ENCODE measurements around the gene GPRC5D. TPM values are rescaled to one million over a fixed set of nuclear protein-coding genes. Genes with fewer than 3 reads are reported as not detected.
A peak's percentile ranks its signal among the peaks of the same experiment; 100 is the strongest.

GPRC5D gene
- total RNA-seq, 4 donors from 2014 or later, result not detected

DNA sequence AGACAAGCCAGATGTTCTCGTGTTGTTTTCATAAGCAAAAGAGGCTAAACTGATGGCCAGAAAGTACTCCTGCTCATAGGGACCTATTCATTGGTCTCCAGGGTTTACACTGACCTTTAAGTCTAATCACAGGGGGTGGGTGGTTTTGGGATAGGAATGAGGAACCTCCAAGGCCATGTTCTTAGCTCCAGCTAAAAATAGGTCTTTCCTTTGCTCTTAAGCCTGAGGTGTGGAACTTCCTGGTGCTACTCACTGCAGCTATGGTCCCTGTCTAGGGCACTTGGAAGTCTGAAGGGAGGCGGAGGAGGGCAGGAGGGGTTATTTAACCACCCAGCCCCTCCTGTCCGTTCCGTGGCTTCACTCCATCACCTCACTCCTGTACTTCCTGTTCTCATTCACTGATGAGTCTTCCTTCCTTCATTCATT lies 42.0 kb downstream of the GPRC5D start:
- ATAC-seq (ENCODE audit: low FRiP score), result peak; percentile 41
- TF ChIP-seq, protein P1, sequence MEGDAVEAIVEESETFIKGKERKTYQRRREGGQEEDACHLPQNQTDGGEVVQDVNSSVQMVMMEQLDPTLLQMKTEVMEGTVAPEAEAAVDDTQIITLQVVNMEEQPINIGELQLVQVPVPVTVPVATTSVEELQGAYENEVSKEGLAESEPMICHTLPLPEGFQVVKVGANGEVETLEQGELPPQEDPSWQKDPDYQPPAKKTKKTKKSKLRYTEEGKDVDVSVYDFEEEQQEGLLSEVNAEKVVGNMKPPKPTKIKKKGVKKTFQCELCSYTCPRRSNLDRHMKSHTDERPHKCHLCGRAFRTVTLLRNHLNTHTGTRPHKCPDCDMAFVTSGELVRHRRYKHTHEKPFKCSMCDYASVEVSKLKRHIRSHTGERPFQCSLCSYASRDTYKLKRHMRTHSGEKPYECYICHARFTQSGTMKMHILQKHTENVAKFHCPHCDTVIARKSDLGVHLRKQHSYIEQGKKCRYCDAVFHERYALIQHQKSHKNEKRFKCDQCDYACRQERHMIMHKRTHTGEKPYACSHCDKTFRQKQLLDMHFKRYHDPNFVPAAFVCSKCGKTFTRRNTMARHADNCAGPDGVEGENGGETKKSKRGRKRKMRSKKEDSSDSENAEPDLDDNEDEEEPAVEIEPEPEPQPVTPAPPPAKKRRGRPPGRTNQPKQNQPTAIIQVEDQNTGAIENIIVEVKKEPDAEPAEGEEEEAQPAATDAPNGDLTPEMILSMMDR (IDR thresholded peaks at IDR 0.05), result no peak

DNA sequence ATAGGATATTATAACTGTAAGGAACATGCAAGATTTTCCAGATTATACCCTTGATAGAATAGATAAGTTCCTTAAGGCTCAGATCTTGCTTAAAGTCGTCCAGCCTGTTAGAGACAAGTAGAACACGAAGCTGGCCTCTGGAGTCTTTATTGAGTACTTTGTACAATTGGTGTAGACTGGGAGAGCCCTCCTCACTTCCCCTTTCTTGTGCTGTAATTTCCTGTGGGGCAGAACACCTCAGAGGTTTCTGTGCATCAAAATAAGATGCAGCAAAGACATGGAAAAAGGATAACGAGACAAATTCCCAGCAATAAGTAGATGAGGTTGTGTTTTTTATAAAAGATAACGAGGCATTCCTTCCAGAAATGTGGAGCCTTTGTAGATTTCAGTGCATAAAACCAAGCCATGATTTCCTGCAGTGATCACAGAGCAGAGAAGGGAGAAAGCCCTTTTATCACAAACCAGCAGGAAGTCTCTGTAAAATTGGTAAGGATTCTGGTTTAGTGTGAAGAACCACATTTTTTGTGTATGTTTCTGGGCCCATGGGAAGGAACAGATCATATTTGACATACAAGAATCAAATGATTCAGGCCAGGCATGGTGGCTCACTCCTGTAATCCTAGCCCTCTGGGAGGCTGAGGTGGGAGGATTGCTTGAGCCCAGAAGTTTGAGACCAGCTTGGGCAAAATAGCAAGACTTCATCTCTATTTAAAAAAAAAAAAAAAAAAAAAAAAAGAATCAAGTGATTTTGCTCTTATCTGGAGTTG lies 42.6 kb downstream of the GPRC5D start:
- TF ChIP-seq, protein P1 (IDR thresholded peaks at IDR 0.05), result no peak
- no peak for DNase-seq (ENCODE audit: low spot score)
- no peak for ATAC-seq (ENCODE audit: low FRiP score)

More for the DNA sequence above, 42.0 kb downstream of the GPRC5D start:
- DNase-seq (ENCODE audit: low spot score), result no peak

DNA sequence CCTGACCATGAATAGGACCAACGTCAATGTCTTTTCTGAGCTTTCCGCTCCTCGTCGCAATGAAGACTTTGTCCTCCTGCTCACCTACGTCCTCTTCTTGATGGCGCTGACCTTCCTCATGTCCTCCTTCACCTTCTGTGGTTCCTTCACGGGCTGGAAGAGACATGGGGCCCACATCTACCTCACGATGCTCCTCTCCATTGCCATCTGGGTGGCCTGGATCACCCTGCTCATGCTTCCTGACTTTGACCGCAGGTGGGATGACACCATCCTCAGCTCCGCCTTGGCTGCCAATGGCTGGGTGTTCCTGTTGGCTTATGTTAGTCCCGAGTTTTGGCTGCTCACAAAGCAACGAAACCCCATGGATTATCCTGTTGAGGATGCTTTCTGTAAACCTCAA lies 43.3 kb downstream of the GPRC5D start:
- ATAC-seq (ENCODE audit: low FRiP score) (no peak), DNase-seq (ENCODE audit: low spot score) (no peak)
- TF ChIP-seq, protein P1 (IDR thresholded peaks at IDR 0.05), result no peak

DNA sequence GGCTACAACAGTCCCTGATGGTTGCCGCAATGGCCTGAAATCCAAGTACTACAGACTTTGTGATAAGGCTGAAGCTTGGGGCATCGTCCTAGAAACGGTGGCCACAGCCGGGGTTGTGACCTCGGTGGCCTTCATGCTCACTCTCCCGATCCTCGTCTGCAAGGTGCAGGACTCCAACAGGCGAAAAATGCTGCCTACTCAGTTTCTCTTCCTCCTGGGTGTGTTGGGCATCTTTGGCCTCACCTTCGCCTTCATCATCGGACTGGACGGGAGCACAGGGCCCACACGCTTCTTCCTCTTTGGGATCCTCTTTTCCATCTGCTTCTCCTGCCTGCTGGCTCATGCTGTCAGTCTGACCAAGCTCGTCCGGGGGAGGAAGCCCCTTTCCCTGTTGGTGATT lies 43.7 kb downstream of the GPRC5D start:
- TF ChIP-seq, protein P1 (IDR thresholded peaks at IDR 0.05), result no peak
- ATAC-seq (ENCODE audit: low FRiP score), result no peak
- no peak for DNase-seq (ENCODE audit: low spot score)

DNA sequence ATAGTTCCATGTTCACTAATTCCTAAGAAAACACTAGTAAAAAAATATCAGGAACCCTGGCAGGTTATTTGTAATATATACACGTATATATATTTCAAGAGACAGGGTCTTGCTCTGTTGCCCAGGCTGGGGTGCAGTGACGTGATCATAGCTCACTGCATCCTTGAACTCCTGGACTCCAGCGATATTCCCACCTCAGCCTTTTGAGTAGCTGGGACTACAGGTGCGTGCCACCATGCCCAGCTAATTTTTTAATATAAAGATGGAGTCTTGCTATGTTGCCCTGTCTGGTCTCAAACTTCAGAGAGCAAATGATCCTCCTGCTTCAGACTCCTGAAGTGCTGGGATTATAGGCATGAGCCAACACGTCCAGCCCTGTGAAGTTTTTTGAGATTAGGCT lies 44.4 kb downstream of the GPRC5D start:
- DNase-seq (ENCODE audit: low spot score) (no peak), ATAC-seq (ENCODE audit: low FRiP score) (no peak)
- TF ChIP-seq, protein P1 (IDR thresholded peaks at IDR 0.05), result no peak

DNA sequence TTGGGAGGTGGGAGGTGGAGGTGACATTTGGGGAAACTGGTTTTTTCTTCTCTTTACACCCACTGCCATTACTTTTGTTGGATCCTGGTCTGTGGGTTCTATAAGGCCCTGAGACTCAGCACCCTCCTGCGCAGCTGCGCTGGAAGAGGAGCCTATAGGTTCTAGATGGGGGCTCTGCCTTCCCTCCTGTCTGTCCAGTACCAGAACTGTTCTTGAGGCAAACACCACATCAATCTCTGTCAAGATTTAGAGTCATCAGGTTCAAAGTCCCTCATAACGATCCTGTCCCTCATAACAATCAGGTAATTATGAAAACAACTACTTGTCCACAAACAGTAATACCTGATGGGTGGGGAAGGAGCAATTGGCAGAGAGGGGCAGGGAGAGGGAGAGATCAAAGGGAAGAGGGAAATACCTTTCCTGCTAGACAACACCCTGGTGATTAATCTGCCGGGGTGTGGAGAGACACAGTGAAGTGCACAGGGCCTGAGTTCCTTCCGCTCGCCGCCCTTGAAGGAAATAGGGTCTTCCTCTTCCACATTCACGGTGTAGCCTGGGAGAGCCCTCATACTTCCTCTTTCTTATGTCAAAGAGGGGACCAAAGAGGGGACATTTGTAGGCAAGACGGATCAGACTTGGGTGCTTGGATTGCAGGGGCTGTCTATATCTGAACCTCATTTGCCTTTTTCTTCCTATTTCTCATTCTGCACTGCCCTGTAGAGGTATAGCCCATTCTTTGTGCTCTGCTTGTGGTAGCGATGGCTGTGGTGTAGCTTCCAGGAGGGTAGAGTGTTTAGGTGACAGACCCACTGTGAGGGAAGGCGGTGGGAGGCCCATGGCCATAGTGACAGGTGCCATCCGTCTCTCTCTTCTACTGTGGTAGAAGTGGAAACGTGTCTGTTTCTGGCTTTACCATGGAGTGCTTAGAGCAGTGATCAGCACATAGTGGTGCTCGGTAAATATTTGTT lies 48.0 kb downstream of the GPRC5D start:
- DNase-seq (ENCODE audit: low spot score), result no peak
- TF ChIP-seq, protein P1 (IDR thresholded peaks at IDR 0.05), result no peak
- ATAC-seq (ENCODE audit: low FRiP score), result no peak
